Suprapubic skin (tissue), 4 donors: ENCODE data around the gene BAIAP3. TPM values are rescaled to one million over a fixed set of nuclear protein-coding genes. Genes with fewer than 3 reads are reported as not detected.

Experiments
- DNase-seq, 2 donors: peaks; one replicate each; pipeline ENCODE4 v3.0.0-alpha.2; 2019; ENCODE audit warnings: low spot score in 2 of 2
- H3K27ac ChIP-seq: fragments of 200-600 bp; sonication (generic); one replicate; pipeline ENCODE4 v1.5.1; 2019
- H3K27me3 ChIP-seq: fragments of 200-600 bp; sonication (generic); one replicate; pipeline ENCODE4 v1.5.1; 2019
- H3K36me3 ChIP-seq: fragments of 200-600 bp; sonication (generic); one replicate; pipeline ENCODE4 v1.5.1; 2019
- H3K4me1 ChIP-seq: fragments of 200-600 bp; sonication (generic); one replicate; pipeline ENCODE4 v1.5.1; 2019
- H3K4me3 ChIP-seq: fragments of 200-600 bp; sonication (generic); one replicate; pipeline ENCODE4 v1.5.1; 2019; ENCODE audit warnings: mild to moderate bottlenecking
- H3K9me3 ChIP-seq: fragments of 200-600 bp; sonication (generic); one replicate; pipeline ENCODE4 v1.5.1; 2019
- CTCF ChIP-seq, 2 donors: fragments of 200-600 bp in 1 of 2; fragments of 450-650 bp in 1 of 2; sonication (generic) in 1 of 2; IDR thresholded peaks; one replicate each; pipeline ENCODE4 v1.5.1; 2016 to 2019; ENCODE audit warnings: antibody characterized with exemption in 2 of 2, mild to moderate bottlenecking in 1 of 2, moderate library complexity in 1 of 2
- EP300 ChIP-seq: sonication (generic); formaldehyde crosslinking; IDR thresholded peaks from one replicate; pipeline ENCODE4 v1.6.1; 2017; ENCODE audit warnings: antibody characterized with exemption
- POLR2A ChIP-seq, 2 donors: fragments of 450-650 bp; IDR thresholded peaks; one replicate each; pipeline ENCODE4 v1.6.1; 2017; ENCODE audit warnings: antibody characterized with exemption in 2 of 2, mild to moderate bottlenecking in 2 of 2, moderate library complexity in 2 of 2
- POLR2AphosphoS5 ChIP-seq, 3 donors: sonication (generic); formaldehyde crosslinking; IDR thresholded peaks; one replicate each; pipeline ENCODE4 v1.6.1; 2017; ENCODE audit warnings: antibody characterized with exemption in 3 of 3
- whole genome bisulfite sequencing: methylation state at CpG from one replicate; pipeline ENCODE4 v1.1.5; 2018; 5-methylcytosine and 5-hydroxymethylcytosine counted together
- total RNA-seq, 4 donors: library from RNA; depleted of rRNA; stranded (reverse); fragments of >200 nt; gene quantifications; one replicate each; pipeline ENCODE4 v1.1.0, GENCODE V29; 2016

The BAIAP3 gene
- total RNA-seq, 4 donors from 2014 or later: 0.87 to 6.2 (median 2.5) TPM

DNA sequence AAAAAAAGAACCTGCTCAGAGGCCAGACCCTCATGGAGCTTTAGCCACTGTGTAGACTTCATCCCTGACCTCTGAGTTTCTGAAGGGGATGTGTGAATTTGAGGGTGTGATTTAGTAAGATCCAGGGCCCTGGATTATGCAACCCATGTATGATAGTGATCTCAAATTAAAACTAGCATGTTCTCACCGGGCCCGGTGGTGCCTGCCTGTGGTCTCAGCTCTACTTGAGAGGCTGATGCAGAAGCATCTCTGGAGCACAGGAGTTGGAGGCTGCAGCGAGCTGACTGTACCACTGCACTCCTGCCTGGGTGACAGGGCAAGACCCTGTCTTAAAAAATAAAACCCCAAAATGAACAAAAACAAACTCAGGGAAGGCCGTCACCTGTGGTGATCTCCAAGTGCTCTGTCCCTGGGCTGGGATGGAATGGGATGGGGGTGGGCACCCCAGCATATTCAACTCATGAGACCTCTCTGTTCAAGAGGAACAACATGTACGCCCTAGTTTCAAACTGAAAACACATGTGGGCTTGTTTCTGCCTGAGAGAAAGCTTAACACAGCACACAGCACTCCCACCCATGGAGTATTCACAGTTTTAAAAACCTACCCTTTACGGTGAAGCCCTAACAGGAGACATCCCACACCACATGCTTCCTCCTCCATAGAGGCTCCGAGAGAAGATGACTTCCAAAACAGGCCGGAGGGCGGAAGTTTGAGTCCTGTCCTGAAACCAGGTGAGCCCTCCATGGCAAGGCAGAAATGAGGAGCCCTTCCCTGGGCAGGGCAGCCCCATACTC is 48.4 kb downstream of the BAIAP3 start:
- H3K27me3 ChIP-seq: no peaks in the 10 kb centered on the region
- DNase-seq: no peak
- peaks cover 30% of the 10 kb centered on the region for H3K4me1 ChIP-seq
- peaks cover 47% of the 10 kb centered on the region for H3K36me3 ChIP-seq
- H3K27ac ChIP-seq: no peak overlapping the region
- TF ChIP-seq EP300 (no peak), POLR2A (IDR thresholded peaks at IDR 0.05) (no peak), CTCF (IDR thresholded peaks at IDR 0.05) (no peak), POLR2AphosphoS5 (IDR thresholded peaks at IDR 0.05) (no peak)
- H3K9me3 ChIP-seq: no peaks in the 10 kb centered on the region
- 85% methylated on average over 8 of the region's 9 CpGs for WGBS
- no peak overlapping the region for H3K4me3 ChIP-seq

DNA sequence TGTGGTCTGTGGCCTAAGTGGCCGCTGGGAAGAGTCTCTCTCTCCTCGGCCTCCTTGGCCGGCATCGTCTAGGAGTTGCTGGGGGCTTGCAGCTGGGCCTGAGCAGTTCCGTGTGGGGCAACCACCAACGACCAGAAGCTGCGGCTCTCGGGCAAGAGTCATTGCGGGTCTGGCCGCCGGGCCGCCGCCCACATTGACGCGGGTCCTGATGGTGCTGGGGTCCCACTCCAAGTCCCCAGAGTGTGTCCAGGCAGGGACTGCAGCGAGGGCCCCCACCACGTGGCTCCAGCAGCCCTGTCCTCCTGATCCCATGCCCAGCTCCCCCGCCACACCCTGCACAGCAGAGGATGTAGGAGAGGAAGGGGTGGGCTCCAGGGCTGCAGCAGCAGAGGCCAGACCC is 50.1 kb downstream of the BAIAP3 start:
- WGBS: 89% methylated on average over 10 of the region's 18 CpGs
- no peak overlapping the region for H3K4me3 ChIP-seq
- peaks cover 61% of the 10 kb centered on the region for H3K36me3 ChIP-seq
- H3K9me3 ChIP-seq: no peaks in the 10 kb centered on the region
- H3K4me1 ChIP-seq: peaks cover 16% of the 10 kb centered on the region
- H3K27me3 ChIP-seq: no peaks in the 10 kb centered on the region
- TF ChIP-seq POLR2A (IDR thresholded peaks at IDR 0.05): no peak
- TF ChIP-seq CTCF (IDR thresholded peaks at IDR 0.05): no peak
- TF ChIP-seq EP300: no peak
- no peak for TF ChIP-seq POLR2AphosphoS5 (IDR thresholded peaks at IDR 0.05)
- no peak overlapping the region for H3K27ac ChIP-seq
- DNase-seq: no peak

- Histone ChIP-seq H3K9me3 (no peaks in the 10 kb centered on the region), H3K4me3 (no peak overlapping the region), H3K36me3 (peaks cover 77% of the 10 kb centered on the region), H3K27me3 (no peaks in the 10 kb centered on the region), H3K4me1 (no peaks in the 10 kb centered on the region), H3K27ac (no peak overlapping the region)
- TF ChIP-seq POLR2AphosphoS5 (IDR thresholded peaks at IDR 0.05) (no peak), EP300 (no peak), CTCF (IDR thresholded peaks at IDR 0.05) (no peak), POLR2A (IDR thresholded peaks at IDR 0.05) (no peak)
- DNase-seq: no peak
- WGBS: 95% methylated on average over 28 of the region's 39 CpGs
These were observed 51.8 kb downstream of the BAIAP3 start for GRCh38 chr16:1385232-1385631.

DNA sequence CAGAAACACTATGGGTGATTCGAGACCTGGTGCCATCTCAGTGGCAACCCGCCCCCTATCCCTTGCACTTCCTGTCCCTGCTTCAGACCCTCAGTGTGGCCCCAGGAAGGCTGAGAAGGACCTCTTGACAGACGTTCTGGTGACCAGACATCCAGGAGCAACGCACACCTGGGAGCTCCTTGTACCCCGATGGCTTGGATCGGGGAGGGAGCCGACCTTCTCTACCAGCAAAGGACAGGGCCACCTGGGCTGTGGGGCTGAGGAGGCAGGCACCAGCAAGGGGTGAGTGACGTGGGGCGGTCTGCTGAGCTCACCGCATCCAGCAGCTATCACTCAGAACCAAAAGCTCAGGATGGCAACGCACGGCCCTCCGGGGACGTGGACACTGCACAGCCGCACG is 53.9 kb downstream of the BAIAP3 start:
- Histone ChIP-seq H3K4me1 (no peaks in the 10 kb centered on the region), H3K27me3 (no peaks in the 10 kb centered on the region), H3K36me3 (peaks cover 84% of the 10 kb centered on the region), H3K9me3 (no peaks in the 10 kb centered on the region), H3K4me3 (no peak overlapping the region), H3K27ac (no peak overlapping the region)
- DNase-seq: no peak
- 93% methylated on average over 6 of the region's 16 CpGs for WGBS
- no peak for TF ChIP-seq POLR2A (IDR thresholded peaks at IDR 0.05)
- TF ChIP-seq POLR2AphosphoS5 (IDR thresholded peaks at IDR 0.05): no peak
- TF ChIP-seq EP300: no peak
- no peak for TF ChIP-seq CTCF (IDR thresholded peaks at IDR 0.05)

DNA sequence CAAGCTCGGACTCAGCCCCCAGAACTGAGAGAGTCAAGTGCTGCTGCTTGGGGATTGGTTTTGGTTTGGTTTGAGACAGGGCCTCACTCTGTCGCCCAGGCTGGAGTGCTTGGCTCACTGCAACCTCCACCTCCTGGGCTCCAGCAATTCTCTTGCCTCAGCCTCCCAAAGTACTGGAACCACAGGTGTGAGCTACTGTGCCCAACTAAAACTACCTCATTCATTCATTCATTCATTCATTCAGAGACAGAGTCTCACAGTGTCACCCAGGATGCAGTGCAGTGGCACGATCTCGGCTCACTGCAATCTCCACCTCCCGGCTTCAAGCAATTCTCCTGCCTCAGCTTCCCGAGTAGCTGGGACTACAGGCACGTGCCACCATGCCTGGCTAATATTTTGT is 56.3 kb downstream of the BAIAP3 start:
- Histone ChIP-seq H3K27me3 (no peaks in the 10 kb centered on the region), H3K4me3 (no peak overlapping the region), H3K4me1 (no peaks in the 10 kb centered on the region), H3K27ac (no peak overlapping the region), H3K36me3 (peaks cover 86% of the 10 kb centered on the region), H3K9me3 (no peaks in the 10 kb centered on the region)
- TF ChIP-seq EP300: no peak
- TF ChIP-seq POLR2A (IDR thresholded peaks at IDR 0.05): no peak
- TF ChIP-seq CTCF (IDR thresholded peaks at IDR 0.05): no peak
- no peak for TF ChIP-seq POLR2AphosphoS5 (IDR thresholded peaks at IDR 0.05)
- no peak for DNase-seq
- 98% methylated on average over 7 of the region's 7 CpGs for WGBS
